Loucy (cell line): ENCODE results near the gene CUL2.

Experiments used
- H2AFZ ChIP-seq: fragments of 200-600 bp; sonication (generic); 2 replicates; pipeline ENCODE4 v1.6.0; 2016; ENCODE audit warnings: antibody characterized with exemption, mild to moderate bottlenecking, low read length, moderate library complexity
- H3F3A ChIP-seq: fragments of 200-600 bp; 2 replicates; pipeline ENCODE4 v1.6.0; 2016; ENCODE audit warnings: antibody characterized with exemption, low read depth, mild to moderate bottlenecking
- H3K27me3 ChIP-seq: fragments of 200-600 bp; sonication (generic); 2 replicates; pipeline ENCODE4 v1.6.1; 2014; ENCODE audit warnings: low read length, mild to moderate bottlenecking; ENCODE audit not compliant: insufficient read depth, poor library complexity, severe bottlenecking
- H3K36me3 ChIP-seq: fragments of 200-600 bp; sonication (generic); 2 replicates; pipeline ENCODE4 v1.6.1; 2016; ENCODE audit warnings: low read length; ENCODE audit not compliant: insufficient read depth
- H3K4me1 ChIP-seq: fragments of 200-600 bp; sonication (generic); 2 replicates; pipeline ENCODE4 v1.5.1; 2014; ENCODE audit warnings: low read length, mild to moderate bottlenecking; ENCODE audit not compliant: insufficient read depth, poor library complexity, severe bottlenecking
- H3K4me2 ChIP-seq: fragments of 200-600 bp; sonication (generic); 2 replicates; pipeline ENCODE4 v1.6.0; 2014; ENCODE audit warnings: antibody characterized with exemption, low read length, low read depth, mild to moderate bottlenecking; ENCODE audit not compliant: poor library complexity, severe bottlenecking
- H3K4me3 ChIP-seq: fragments of 200-600 bp; sonication (generic); 2 replicates; pipeline ENCODE4 v1.5.1; 2014; ENCODE audit warnings: low read length, mild to moderate bottlenecking, mixed read lengths; ENCODE audit not compliant: poor library complexity, severe bottlenecking
- H3K79me2 ChIP-seq: fragments of 200-600 bp; sonication (generic); 2 replicates; pipeline ENCODE4 v1.6.1; 2014; ENCODE audit warnings: low read length; ENCODE audit not compliant: insufficient read depth
- H3K9ac ChIP-seq: fragments of 200-600 bp; sonication (generic); 2 replicates; pipeline ENCODE4 v1.6.0; 2014; ENCODE audit warnings: mild to moderate bottlenecking, low read depth, low read length, moderate library complexity; ENCODE audit not compliant: poor library complexity, severe bottlenecking
- H3K9me2 ChIP-seq: fragments of 200-600 bp; sonication (generic); replicated peaks from 2 replicates; pipeline ENCODE4 v1.6.1; 2016; ENCODE audit warnings: low read depth, low read length, mixed read lengths
- H3K9me3 ChIP-seq: fragments of 200-600 bp; sonication (generic); 2 replicates; pipeline ENCODE4 v1.6.1; 2014; ENCODE audit warnings: mild to moderate bottlenecking, antibody characterized with exemption, low read length, low read depth; ENCODE audit not compliant: insufficient read depth
- H4K20me1 ChIP-seq: fragments of 200-600 bp; sonication (generic); 2 replicates; pipeline ENCODE4 v1.6.0; 2014; ENCODE audit warnings: antibody characterized with exemption, low read length, mild to moderate bottlenecking; ENCODE audit not compliant: insufficient read depth, poor library complexity, severe bottlenecking
- EZH2phosphoT487 ChIP-seq: fragments of 200-600 bp; IDR thresholded peaks from 2 replicates; pipeline ENCODE4 v1.6.1; 2018; ENCODE audit warnings: antibody characterized with exemption, mild to moderate bottlenecking, moderate library complexity, borderline replicate concordance
- TF ChIP-seq, protein P1 (sequence below): fragments of 200-600 bp; sonication (generic); conservative IDR thresholded peaks from 2 replicates; pipeline ENCODE4 v1.5.1; 2014; ENCODE audit warnings: mild to moderate bottlenecking, antibody characterized with exemption, low read length

CUL2 gene

DNA sequence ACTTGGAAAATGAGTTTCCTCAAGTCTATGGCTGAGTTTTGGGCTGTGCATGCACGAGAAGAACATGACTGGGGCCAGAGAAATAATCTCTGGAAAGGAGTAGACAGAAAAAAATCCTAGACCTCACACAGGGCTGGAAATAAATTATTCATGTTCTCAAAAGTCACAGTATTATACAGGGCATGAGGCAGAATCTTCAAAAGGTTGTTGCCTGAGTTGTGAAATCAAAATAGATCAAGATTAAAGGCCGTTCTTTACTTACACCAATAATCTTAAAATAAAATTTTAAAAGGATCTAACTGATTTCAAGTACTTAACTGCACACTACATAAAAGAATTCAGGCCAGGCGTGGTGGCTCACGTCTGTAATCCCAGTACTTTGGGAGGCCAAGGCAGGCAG, 22.4 kb upstream of the CUL2 start:
- no peak for TF ChIP-seq EZH2phosphoT487
- TF ChIP-seq, protein P1, sequence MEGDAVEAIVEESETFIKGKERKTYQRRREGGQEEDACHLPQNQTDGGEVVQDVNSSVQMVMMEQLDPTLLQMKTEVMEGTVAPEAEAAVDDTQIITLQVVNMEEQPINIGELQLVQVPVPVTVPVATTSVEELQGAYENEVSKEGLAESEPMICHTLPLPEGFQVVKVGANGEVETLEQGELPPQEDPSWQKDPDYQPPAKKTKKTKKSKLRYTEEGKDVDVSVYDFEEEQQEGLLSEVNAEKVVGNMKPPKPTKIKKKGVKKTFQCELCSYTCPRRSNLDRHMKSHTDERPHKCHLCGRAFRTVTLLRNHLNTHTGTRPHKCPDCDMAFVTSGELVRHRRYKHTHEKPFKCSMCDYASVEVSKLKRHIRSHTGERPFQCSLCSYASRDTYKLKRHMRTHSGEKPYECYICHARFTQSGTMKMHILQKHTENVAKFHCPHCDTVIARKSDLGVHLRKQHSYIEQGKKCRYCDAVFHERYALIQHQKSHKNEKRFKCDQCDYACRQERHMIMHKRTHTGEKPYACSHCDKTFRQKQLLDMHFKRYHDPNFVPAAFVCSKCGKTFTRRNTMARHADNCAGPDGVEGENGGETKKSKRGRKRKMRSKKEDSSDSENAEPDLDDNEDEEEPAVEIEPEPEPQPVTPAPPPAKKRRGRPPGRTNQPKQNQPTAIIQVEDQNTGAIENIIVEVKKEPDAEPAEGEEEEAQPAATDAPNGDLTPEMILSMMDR = no peak
- no peaks in the 10 kb centered on the region for H3K27me3 ChIP-seq

DNA sequence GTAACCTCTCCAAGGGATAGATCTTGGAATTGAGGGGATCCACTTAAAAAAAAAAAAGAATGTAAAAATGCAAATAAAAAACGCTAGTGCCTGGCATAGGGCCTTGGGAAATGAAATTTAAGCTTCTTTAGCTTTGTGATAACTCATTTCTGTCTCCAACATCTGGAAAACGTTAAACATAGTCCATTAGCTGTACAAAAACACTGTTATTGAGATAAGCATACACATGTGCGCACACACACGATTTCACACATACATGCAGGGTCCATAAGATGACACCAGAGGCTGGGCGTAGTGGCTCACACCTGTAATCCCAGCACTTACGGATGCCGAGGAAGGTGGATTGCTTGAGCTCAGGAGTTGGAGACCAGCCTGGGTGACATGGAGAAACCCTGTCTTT, 13.7 kb upstream of the CUL2 start:
- TF ChIP-seq, protein P1 = no peak
- no peak for TF ChIP-seq EZH2phosphoT487
- H3F3A ChIP-seq = no peaks in the 10 kb centered on the region
- H2AFZ ChIP-seq = no peak overlapping the region
- no peaks in the 10 kb centered on the region for H3K36me3 ChIP-seq
- H3K27me3 ChIP-seq = no peaks in the 10 kb centered on the region
- H3K9me3 ChIP-seq = no peaks in the 10 kb centered on the region
- H3K4me2 ChIP-seq = no peak overlapping the region
- H3K79me2 ChIP-seq = no peaks in the 10 kb centered on the region
- no peaks in the 10 kb centered on the region for H4K20me1 ChIP-seq
- H3K9me2 ChIP-seq = no peaks in the 10 kb centered on the region
- no peak overlapping the region for H3K4me3 ChIP-seq
- no peaks in the 10 kb centered on the region for H3K4me1 ChIP-seq
- H3K9ac ChIP-seq = no peak overlapping the region

More for the DNA sequence above, 22.4 kb upstream of the CUL2 start:
- no peak overlapping the region for H3K4me3 ChIP-seq
- no peaks in the 10 kb centered on the region for H3F3A ChIP-seq
- no peak overlapping the region for H3K9ac ChIP-seq
- H3K4me2 ChIP-seq = no peak overlapping the region
- H3K36me3 ChIP-seq = no peaks in the 10 kb centered on the region
- H3K9me2 ChIP-seq = no peaks in the 10 kb centered on the region
- no peaks in the 10 kb centered on the region for H3K4me1 ChIP-seq
- H3K9me3 ChIP-seq = no peaks in the 10 kb centered on the region
- H2AFZ ChIP-seq = no peak overlapping the region; the same call in 1 of the 2 replicates
- H3K79me2 ChIP-seq = no peaks in the 10 kb centered on the region
- H4K20me1 ChIP-seq = no peaks in the 10 kb centered on the region

DNA sequence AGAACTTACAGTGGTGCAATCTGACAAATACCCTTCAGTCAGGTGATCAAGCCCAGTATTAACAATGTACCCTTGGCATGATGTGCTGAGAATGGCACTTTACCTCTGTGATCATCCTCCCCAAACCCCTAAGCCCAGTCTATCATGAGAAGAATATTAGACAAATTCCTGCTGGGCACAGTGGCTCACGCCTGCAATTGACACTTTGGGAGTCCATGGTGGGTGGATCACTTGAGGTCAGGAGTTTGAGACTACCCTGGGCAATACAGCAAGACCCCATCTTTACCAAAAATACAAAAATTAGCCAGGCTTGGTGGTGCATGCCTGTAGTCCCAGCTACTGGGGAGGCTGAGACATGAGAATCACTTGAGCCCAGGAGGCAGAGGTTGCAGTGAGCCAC, 7.4 kb upstream of the CUL2 start:
- Histone ChIP-seq H3K4me3 (no peak overlapping the region), H3K4me1 (no peaks in the 10 kb centered on the region), H3K79me2 (no peaks in the 10 kb centered on the region), H4K20me1 (no peaks in the 10 kb centered on the region), H2AFZ (no peak overlapping the region), H3K9me2 (no peaks in the 10 kb centered on the region), H3K27me3 (no peaks in the 10 kb centered on the region), H3F3A (no peaks in the 10 kb centered on the region), H3K4me2 (no peak overlapping the region), H3K9me3 (no peaks in the 10 kb centered on the region), H3K9ac (no peak overlapping the region), H3K36me3 (no peaks in the 10 kb centered on the region)
- no peak for TF ChIP-seq EZH2phosphoT487
- TF ChIP-seq, protein P1 = no peak
